Caco-2 (cell line): ENCODE results near the gene ITPR1. TPM values are rescaled to one million over a fixed set of nuclear protein-coding genes. Genes with fewer than 3 reads are reported as not detected.

ENCODE experiments used
- BruUV-seq: library from RNA; stranded (reverse); fragments of 400-500 nt; replicated peaks from 2 replicates; lab custom pipeline; 2021; lab: Mats Ljungman, UMichigan
- CTCF ChIA-PET: fragments of 300-600 bp; sonication (Branson Sonifier 250); formaldehyde crosslinking; loops from one replicate; lab custom pipeline; 2022; ENCODE audit warnings: antibody characterized with exemption; lab: Charles Lee
- POLR2A ChIA-PET: fragments of 300-600 bp; sonication (Branson Sonifier 250); formaldehyde crosslinking; loops from one replicate; lab custom pipeline; 2022; ENCODE audit warnings: antibody characterized with exemption; lab: Charles Lee
- DNase-seq, 2 experiments: peaks; one replicate each; pipeline versions ENCODE4 v3.0.0 to v3.0.0-alpha.2; 2020 to 2022
- H3K27me3 ChIP-seq: replicated peaks from 2 replicates; pipeline ENCODE4 v1.6.0; 2011; ENCODE audit warnings: low read length; ENCODE audit not compliant: control insufficient read depth, insufficient read depth
- H3K36me3 ChIP-seq: 2 replicates; pipeline ENCODE4 v1.5.1; 2011; ENCODE audit warnings: low read length; ENCODE audit not compliant: control insufficient read depth, insufficient read depth
- H3K4me1 ChIP-seq: fragments of 250-450 bp; sonication (Bioruptor Pico); 2 replicates; pipeline ENCODE4 v1.5.1; 2020; ENCODE audit warnings: mild to moderate bottlenecking
- H3K4me3 ChIP-seq: 2 replicates; pipeline ENCODE4 v1.5.1; 2011; ENCODE audit warnings: low read depth, mild to moderate bottlenecking, control low read depth, low read length
- H3K9me3 ChIP-seq: fragments of 250-450 bp; sonication (Bioruptor Pico); 2 replicates; pipeline ENCODE4 v1.5.1; 2020; ENCODE audit warnings: mild to moderate bottlenecking, moderate library complexity
- H3K27ac Mint-ChIP-seq: one replicate; pipeline ENCODE4 v1.8.0; 2022; ENCODE audit warnings: mixed read lengths; ENCODE audit not compliant: unreplicated experiment
- H3K27me3 Mint-ChIP-seq: one replicate; pipeline ENCODE4 v1.8.0; 2022; ENCODE audit warnings: mixed read lengths; ENCODE audit not compliant: insufficient read depth, unreplicated experiment
- H3K36me3 Mint-ChIP-seq: one replicate; pipeline ENCODE4 v1.8.0; 2022; ENCODE audit warnings: mild to moderate bottlenecking, mixed read lengths; ENCODE audit not compliant: insufficient read depth, unreplicated experiment
- H3K4me1 Mint-ChIP-seq: one replicate; pipeline ENCODE4 v1.8.0; 2022; ENCODE audit warnings: low read depth, mixed read lengths; ENCODE audit not compliant: unreplicated experiment
- H3K4me3 Mint-ChIP-seq: one replicate; pipeline ENCODE4 v1.8.0; 2022; ENCODE audit warnings: mild to moderate bottlenecking, moderate library complexity, mixed read lengths; ENCODE audit not compliant: unreplicated experiment
- H3K9me3 Mint-ChIP-seq: one replicate; pipeline ENCODE4 v1.8.0; 2022; ENCODE audit warnings: mixed read lengths; ENCODE audit not compliant: unreplicated experiment
- intact Hi-C: fragments of 100-400 bp; cut with micrococcal nuclease; formaldehyde crosslinking; loops from one replicate; pipeline ENCODE4 v1.10.0; 2022; ENCODE audit not compliant: unreplicated experiment
- total RNA-seq: library from RNA; stranded (reverse); gene quantifications from 2 replicates; pipeline ENCODE4 v1.2.3, GENCODE V29; 2022
- TF ChIP-seq, protein P1 (sequence below), 2 experiments: fragments of 200-600 bp in 1 of 2; IDR thresholded peaks; 1 replicate in 1 of 2; 2 replicates in 1 of 2; pipeline versions ENCODE4 v1.5.1 to v1.8.0; 2011 to 2022; ENCODE audit warnings: antibody characterized with exemption in 1 of 2, control low read depth in 1 of 2, inconsistent platforms in 1 of 2, low read depth in 1 of 2, low read length in 1 of 2, mild to moderate bottlenecking in 1 of 2, moderate library complexity in 1 of 2; ENCODE audit not compliant: insufficient read depth in 1 of 2, severe bottlenecking in 1 of 2, unreplicated experiment in 1 of 2

Gene ITPR1
- total RNA-seq, 1 experiment from 2014 or later = 10.4 TPM

DNA sequence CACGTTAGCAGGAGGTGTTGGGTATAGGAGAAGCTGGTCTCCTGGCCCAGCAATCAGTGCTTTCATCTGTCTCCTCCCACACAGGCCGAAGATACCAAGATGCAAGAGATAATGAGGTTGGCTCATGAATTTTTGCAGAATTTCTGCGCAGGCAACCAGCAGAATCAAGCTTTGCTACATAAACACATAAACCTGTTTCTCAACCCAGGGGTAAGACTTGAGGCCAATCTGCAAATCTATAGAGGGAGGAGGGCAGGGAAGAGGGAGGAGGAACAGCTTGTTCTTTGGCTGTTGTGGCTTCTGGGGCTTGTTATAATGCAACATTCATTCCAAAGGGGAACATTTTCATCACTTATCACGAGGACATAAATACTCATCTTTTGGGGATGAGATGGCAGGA lies 195.3 kb downstream of the ITPR1 start:
- peaks cover 7% of the 10 kb centered on the region for H3K4me1 Mint-ChIP-seq
- no peaks in the 10 kb centered on the region for H3K36me3 ChIP-seq
- no peak overlapping the region for H3K27ac Mint-ChIP-seq
- H3K9me3 Mint-ChIP-seq = peaks cover 10% of the 10 kb centered on the region
- H3K27me3 ChIP-seq = no peaks in the 10 kb centered on the region; the same call in 1 of the 2 replicates
- intact Hi-C loops = no loop called here
- no TSS peak for BruUV-seq
- POLR2A ChIA-PET = no interaction called here
- H3K27me3 Mint-ChIP-seq = no peaks in the 10 kb centered on the region
- CTCF ChIA-PET = no interaction called here
- no peaks in the 10 kb centered on the region for H3K9me3 ChIP-seq
- no peak for DNase-seq
- H3K4me3 Mint-ChIP-seq = no peak overlapping the region
- TF ChIP-seq, protein P1, sequence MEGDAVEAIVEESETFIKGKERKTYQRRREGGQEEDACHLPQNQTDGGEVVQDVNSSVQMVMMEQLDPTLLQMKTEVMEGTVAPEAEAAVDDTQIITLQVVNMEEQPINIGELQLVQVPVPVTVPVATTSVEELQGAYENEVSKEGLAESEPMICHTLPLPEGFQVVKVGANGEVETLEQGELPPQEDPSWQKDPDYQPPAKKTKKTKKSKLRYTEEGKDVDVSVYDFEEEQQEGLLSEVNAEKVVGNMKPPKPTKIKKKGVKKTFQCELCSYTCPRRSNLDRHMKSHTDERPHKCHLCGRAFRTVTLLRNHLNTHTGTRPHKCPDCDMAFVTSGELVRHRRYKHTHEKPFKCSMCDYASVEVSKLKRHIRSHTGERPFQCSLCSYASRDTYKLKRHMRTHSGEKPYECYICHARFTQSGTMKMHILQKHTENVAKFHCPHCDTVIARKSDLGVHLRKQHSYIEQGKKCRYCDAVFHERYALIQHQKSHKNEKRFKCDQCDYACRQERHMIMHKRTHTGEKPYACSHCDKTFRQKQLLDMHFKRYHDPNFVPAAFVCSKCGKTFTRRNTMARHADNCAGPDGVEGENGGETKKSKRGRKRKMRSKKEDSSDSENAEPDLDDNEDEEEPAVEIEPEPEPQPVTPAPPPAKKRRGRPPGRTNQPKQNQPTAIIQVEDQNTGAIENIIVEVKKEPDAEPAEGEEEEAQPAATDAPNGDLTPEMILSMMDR (IDR thresholded peaks at IDR 0.05; ENCODE audit: insufficient read depth in 1 of 2, low read depth in 1 of 2, low read length in 1 of 2, severe bottlenecking in 1 of 2, unreplicated experiment in 1 of 2) = no peak
- H3K4me1 ChIP-seq = 0 out of 2 replicates have a peak, but pooled peaks cover 5% of the 10 kb centered on the region
- H3K36me3 Mint-ChIP-seq = no peaks in the 10 kb centered on the region
- no peak overlapping the region for H3K4me3 ChIP-seq

DNA sequence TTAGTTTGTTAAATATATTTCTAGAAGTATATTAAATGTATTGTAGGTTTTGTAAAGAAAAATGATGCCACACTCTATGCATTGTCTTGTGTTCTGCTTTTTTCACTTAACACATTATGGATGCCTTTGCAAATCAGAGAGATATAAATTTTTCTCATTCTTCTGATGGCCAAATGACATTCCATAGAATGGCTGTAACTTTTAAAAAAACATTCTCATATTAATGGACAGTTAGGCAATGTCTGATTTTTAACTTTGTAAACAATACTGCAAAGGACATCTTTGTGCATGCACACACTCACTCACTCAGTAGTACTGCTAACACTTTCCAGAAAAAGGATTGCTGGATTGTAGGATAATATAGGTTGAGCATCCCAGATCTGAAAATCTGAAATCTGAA lies 195.9 kb downstream of the ITPR1 start:
- no peak for DNase-seq
- BruUV-seq = no TSS peak
- Histone ChIP-seq H3K4me3 (no peak overlapping the region), H3K36me3 (no peaks in the 10 kb centered on the region), H3K27me3 (no peaks in the 10 kb centered on the region; the same call in 1 of the 2 replicates), H3K4me1 (0 out of 2 replicates have a peak, but pooled peaks cover 5% of the 10 kb centered on the region), H3K9me3 (no peaks in the 10 kb centered on the region)
- Mint-ChIP-seq H3K27ac (no peak overlapping the region), H3K36me3 (no peaks in the 10 kb centered on the region), H3K9me3 (peaks cover 10% of the 10 kb centered on the region), H3K4me3 (no peak overlapping the region), H3K4me1 (peaks cover 7% of the 10 kb centered on the region), H3K27me3 (no peaks in the 10 kb centered on the region)
- TF ChIP-seq, protein P1 (IDR thresholded peaks at IDR 0.05; ENCODE audit: insufficient read depth in 1 of 2, low read depth in 1 of 2, low read length in 1 of 2, severe bottlenecking in 1 of 2, unreplicated experiment in 1 of 2) = no peak
- intact Hi-C loops = no loop called here
- ChIA-PET POLR2A (no interaction called here), CTCF (no interaction called here)

DNA sequence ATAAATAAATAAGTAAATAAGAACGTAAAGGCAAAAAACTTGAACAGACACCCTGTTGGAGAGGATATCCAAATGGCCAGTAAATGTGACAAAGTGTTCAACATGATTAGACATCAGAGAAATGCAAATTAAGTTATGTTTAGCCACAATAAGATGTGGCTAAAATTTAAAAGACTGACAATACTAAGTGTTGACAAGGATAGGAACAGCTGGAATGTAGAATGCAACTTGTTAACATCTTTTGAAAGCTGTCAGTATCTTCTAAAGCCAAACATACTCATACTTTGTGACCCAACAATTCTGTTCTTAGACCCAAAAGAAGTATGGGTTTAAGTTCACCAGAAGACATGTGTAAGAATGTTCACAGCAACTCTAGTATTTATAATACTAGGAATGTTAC lies 197.1 kb downstream of the ITPR1 start:
- CTCF ChIA-PET = no interaction called here
- peaks cover 7% of the 10 kb centered on the region for H3K4me1 Mint-ChIP-seq
- no peak for DNase-seq

More for the DNA sequence above, 197.1 kb downstream of the ITPR1 start:
- Histone ChIP-seq H3K9me3 (no peaks in the 10 kb centered on the region), H3K36me3 (no peaks in the 10 kb centered on the region), H3K27me3 (no peaks in the 10 kb centered on the region), H3K4me1 (0 out of 2 replicates have a peak, but pooled peaks cover 5% of the 10 kb centered on the region), H3K4me3 (no peak overlapping the region)
- peaks cover 10% of the 10 kb centered on the region for H3K9me3 Mint-ChIP-seq
- no peak overlapping the region for H3K4me3 Mint-ChIP-seq
- POLR2A ChIA-PET = no interaction called here
- H3K36me3 Mint-ChIP-seq = no peaks in the 10 kb centered on the region
- TF ChIP-seq, protein P1 (IDR thresholded peaks at IDR 0.05; ENCODE audit: insufficient read depth in 1 of 2, low read depth in 1 of 2, low read length in 1 of 2, severe bottlenecking in 1 of 2, unreplicated experiment in 1 of 2) = no peak
- no peak overlapping the region for H3K27ac Mint-ChIP-seq
- intact Hi-C loops = no loop called here
- H3K27me3 Mint-ChIP-seq = no peaks in the 10 kb centered on the region
- no TSS peak for BruUV-seq
